ENCODE results near the gene FIGN.

FIGN gene

DNA sequence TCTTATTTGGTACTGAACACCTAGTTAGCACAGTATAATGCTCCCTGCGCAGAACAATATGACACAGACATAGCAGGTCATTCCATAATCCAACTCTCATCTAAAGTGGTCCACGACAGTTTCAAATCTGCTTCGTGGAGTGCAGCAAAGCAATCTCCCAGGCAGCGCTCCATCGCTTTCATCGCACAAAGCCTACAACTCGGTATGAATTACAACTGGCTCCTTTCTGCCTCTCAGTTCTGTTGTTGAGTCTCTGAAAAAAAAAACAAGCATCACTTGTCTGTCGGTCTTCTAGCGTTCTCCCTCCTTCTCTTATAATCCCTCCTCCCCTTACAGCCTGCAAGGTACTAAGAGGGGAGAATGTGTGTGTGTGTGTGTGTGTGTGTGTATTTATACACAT lies 123.5 kb downstream of the FIGN start:
- no peak for DNase-seq (ENCODE audit: low read depth)

DNA sequence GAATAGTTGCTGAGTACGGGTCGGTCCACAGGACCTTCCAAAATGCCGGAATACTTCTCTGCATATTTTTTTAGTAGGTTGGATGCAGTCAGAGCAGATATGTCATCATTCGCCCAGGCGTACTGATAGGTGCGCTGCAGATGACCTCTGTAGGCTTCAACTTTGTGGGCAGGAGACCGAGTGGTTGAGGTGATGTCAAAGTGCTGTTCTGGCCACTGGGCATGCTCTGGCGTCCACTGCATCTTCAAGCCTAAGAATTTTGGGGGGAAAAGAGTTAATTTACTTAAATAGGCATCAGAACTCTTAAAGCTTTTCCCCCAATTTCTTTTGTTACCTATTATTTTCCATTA lies 124.3 kb downstream of the FIGN start:
- no peak for DNase-seq (ENCODE audit: low read depth)

DNA sequence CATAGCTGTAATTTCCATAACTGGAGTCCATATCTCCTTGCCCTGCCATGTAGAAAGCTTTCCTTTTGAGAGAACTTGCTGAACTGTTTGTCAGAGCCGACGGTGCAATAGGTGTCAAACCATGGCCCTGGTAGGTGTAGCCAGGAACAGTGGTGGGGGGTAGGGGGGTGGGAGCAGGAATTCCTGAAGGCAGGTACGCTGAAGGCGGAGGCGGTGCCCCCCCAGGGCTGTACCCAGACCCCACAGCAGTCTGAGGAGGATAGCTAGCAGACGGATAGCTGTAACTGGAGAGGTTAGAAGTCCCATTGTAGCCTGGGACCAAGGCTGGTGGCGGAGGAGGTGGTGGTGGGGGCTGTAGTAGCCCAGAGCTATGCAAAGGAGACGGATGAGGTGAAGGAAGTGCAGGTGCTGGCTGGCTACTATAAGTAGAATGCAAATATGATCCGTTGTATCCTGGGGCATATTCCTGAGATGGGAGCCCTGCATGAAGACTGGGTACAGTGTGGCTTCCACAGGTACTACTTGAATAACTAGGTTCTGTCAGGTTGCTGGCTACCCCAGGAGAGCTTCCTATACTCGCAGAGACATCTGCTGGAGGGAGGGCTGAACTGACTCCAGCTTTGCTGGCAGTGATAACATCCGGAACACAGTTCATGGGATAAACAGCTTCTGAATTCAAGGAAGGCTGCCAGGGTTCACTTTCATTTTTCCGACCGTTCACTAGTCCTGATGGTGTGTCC lies 124.8 kb downstream of the FIGN start:
- no peak for DNase-seq (ENCODE audit: low read depth)

DNA sequence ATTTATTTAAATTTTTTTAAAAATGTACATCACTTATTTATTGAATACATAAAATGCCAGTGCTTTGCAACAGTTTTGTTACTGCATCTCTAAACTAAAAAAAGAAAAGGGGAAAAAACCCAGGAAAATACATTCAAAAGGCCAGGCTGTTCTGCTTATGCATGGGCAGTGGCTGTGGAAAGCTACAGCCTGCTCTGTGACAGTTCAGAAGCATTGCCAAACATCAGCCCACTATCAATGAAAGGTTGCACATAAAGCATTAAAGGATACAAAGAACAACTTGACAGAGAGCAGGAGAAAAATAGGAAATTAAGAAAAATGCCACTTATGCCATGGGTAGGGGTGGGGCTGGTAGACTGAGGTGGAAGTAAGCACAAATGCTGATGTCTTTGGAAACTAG lies 128.2 kb downstream of the FIGN start:
- no peak for DNase-seq (ENCODE audit: low read depth)

DNA sequence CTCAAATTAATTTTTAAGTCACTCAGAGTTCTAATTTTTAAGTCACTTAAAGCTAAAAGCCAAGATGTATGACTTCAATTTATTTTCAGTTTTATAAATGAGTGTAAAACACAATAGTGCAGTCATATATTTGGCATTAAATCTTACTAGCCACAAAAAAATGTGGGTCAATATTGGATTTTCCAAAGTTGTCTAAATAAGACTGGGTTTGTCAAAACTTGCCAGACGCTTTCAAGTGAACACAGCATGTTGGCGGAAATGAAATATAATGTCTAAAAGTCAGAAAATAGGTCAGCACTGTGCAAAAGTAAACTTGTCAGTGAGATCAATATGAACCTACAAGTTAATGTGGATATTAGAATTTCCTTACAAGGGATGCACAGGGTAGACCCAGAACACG lies 128.9 kb downstream of the FIGN start:
- no peak for DNase-seq (ENCODE audit: low read depth)

DNA sequence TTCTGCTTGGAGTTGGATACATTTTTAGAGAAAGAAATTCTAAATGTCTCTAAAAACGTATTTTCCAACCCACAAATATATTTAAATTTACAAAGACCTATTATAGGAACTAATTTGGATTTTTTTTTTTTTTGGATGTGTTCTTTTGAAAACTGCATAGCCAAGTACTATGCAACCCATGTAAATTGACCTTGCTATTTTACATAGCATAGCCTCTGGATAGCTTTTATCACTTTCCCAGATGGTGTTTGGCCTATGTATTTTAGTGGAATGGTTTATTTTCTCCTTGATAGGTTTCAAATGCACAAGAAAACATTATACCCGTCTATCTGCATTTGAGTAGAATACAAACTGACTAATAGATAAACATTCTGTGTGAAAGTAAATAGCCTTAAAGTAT lies 130.0 kb downstream of the FIGN start:
- no peak for DNase-seq (ENCODE audit: low read depth)

DNA sequence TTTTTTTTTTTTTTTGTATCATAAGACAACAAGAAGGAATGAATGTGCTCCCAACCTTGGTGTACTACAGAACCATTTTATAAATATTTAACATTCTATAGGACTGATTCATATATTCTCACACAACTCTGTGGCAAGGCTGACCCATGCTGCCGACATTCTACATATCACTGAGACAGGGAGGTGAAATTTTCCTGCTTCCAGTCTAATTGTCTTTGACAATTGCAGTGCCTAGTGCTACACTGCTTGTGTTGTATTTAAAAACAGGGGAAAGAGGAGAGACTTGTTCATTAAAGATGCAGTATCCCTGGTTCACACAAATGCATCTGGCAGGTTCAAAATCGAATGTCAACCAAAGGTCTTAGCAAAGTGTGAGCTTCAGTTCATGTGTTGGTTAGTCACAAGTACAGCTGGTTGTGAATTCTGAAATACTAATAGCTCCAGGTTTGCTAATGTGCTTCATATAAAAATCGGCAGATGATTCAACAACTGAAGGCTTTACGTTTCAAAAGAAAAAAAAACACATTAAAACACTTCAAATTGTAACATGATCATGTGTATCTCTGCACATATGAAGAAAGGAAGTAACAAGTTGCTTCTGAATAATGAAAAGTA lies 130.8 kb downstream of the FIGN start:
- no peak for DNase-seq (ENCODE audit: low read depth)

DNA sequence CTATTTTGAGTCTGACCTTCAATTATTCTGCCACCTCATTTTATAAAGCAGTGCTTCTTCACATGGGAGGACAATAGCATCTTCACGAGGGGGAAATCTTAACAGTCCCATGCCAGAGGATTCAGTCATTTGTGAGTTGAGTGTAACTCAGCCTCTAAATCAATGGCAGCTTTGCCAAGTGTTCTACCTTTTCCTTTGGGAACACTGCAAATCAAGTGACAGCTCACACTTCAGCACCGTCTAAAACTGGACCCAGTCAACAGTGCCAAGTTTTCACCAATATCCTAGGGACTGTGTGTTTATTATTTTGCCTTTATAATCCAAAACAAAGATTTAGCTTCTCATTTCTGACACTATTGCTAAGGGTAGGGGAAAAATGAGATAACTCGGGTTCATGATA lies 133.6 kb downstream of the FIGN start:
- no peak for DNase-seq (ENCODE audit: low read depth)

DNA sequence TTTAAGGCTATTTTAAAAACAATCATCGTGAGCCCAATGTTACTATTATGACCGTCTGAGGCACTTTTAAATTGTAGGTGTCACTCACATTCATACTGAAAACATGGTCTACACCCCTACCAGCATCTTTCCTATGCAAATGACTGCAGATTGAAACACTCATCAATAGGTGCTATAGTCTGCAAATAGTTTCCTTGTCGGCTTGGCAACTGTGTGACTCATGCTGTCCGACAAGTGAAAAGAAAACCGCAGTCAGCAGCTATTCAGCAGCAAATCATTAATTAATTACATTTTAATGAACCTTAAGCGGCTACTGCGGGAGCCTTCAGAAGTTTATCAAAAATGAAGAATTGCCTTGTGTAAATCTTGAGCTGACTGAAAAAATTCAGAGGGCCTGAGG lies 134.4 kb downstream of the FIGN start:
- DNase-seq (ENCODE audit: low read depth) = no peak

DNA sequence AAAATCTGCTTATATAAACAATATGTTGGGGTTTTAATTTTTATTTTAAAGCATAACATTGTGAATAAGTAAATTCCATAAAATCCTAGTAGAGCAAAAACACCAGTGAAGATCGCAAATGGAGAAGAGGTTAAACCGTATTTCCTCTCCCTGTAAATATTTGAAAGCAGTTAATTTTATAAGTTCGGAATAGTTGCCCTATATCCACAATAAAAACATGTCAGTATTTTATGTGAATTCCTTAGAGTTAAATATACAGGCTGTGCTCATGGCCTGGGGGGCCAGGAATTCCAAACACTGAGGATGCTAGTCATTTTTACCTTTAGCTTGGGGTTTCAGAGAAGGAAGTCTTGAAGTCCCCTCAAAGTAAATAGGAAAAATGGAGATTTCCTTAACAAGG lies 135.0 kb downstream of the FIGN start:
- no peak for DNase-seq (ENCODE audit: low read depth)

DNA sequence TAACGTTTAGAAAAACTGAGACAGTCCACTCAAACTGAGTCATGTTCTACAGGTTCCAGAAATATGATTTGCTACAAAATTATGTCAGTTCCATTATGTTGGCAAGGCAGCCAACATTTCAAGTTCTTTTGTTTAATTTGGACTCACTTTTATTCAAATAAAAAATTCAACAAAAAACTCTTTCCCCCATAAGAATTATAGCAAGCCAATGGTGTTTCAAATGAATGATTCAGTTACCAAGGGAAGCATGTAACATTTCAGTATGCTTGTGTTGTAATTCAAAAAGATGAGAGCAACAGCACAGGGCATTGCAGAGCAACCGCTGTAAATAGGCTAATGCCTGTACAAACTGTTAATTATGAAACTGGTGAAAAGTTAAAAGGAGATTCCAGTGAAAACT lies 140.8 kb downstream of the FIGN start:
- DNase-seq (ENCODE audit: low read depth) = no peak

DNA sequence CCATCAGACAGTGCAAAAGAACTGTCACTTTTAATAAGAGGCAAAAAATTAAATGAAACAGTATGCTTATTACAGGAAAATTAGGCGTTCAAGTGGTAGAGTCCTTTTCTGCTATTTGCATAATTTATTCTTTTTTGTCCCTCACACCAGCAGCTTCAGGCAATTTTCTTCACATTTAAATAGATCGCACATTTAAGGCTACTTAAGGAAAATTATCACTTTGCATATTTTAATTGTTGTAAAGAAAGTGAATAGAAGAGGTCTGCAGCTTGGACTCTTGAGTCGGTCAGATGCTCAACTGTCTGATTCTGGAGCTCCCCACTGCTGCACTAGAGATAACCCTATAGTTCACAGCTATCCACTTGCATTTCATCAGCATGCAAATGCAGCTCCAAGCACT lies 141.3 kb downstream of the FIGN start:
- DNase-seq (ENCODE audit: low read depth) = no peak

DNA sequence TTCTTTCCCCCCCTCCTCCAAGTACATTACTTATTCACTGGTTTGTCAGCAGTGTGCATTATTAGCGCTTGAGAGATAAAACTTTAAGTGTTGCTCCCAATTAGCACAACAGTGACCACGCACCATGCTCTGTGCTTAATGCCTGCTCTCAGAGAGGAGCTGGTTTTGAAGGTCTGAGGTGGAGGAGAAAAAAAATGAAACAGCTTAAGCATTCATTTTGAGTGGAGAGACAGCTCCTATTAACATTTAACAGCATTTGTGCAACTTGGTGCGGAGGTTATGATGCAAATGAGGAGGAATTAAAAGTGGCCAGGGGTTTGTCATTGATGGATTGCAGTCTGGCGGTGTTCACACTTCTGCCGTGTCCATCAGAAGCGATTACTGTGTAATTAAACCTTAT lies 141.8 kb downstream of the FIGN start:
- no peak for DNase-seq (ENCODE audit: low read depth)

DNA sequence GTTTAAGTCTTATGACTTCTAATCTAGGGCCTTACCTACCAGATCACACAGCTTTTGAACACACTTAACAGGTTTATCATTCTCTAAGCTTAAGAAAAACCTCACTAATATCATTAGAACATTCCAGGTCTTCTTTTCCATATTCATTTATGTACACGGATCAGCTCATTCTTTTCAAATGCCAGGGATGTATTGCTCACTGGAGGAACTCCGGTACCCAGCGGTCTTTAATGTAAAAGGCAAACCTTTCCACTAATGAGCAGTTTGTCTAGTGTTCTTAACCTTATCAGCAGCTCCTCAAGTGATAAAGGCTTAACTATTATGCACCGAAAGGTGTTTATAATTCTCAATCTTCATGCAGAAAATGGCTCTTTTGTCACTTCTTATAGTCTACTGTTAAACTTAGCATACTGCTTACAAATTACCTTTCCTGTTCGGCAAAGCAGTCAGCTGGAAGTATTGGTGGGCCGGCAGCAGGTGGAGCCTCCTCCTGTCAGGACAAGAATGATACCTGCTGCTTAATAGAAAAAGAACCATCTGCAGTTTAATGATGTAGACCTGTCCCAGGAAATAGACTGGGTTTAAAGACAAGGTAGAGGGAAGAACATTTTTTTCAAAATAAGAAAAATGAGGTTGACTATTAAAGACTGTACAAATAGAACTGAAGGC lies 142.7 kb downstream of the FIGN start:
- no peak for DNase-seq (ENCODE audit: low read depth)

DNA sequence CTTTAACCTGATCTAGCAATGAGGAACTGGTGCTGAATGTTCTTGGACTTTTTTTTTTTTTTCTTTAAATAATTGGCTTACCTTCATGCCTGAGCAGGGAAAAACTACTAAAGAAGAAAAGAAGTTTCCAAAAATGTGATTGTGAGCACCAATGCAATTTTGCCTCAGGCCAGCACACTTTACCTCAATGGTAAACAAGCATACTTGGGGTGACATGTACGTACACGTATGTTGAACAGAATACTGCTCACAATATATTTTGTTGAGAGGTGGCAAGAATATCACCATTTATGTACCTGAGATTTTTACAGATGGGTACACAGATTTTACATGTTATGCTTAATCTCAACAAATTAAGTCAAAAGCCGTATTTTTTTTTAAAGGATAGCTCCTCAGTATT lies 144.3 kb downstream of the FIGN start:
- DNase-seq (ENCODE audit: low read depth) = no peak

DNA sequence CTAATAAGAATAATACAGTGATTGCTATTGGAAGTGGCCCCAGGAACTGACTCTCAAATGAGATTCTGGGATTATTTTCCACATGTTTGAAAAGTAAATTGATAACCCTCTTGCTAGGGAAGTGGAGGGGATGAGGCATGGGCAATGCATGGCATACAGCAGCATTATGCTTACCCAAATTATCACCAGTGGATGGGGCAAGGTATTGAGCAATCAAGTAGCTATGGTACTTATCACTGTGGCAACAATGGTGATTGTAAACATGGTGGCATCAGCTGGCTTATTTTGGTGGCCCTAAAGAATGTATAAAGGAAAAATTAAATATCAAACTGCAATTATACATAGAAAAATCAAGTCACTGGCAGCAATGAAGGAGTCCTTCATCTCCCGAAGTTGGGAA lies 155.1 kb downstream of the FIGN start:
- DNase-seq (ENCODE audit: low read depth) = no peak

DNA sequence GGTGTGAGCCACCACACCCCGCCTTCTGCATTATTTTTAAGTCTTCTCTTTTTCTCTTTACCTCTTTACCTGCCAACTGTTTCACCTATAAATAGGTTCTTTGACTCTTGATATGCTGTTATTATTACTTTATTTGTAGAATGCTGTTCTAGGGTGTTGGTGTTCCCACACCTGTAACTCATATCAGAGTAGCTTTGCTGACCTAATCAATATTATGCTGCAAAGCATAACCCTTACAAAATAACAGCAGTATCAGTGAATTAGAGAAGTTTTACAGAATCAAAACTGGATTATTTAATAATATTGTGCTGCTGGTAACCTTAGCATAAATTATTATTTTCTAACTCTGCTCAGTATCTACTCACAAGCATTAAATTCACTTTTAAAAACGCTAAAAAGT lies 161.5 kb downstream of the FIGN start:
- DNase-seq (ENCODE audit: low read depth) = no peak

DNA sequence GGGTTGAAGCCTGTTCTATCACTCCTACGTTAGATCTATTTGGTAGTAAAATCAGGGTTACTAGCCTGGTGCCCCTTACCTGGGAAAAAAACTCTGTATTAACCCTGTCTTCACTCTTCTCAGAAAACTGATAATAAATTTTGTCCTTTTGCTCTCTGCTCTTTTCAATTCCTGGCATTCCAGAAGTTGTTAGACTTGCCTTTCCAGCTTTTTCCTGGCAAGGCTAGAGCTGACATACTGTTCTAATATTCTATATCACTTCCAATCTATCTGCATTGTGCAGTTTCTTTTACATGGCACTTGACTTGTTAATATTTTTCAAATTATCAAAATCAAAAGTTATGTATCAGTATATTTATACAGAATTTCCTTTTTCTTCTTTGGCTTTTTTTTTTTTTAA lies 162.2 kb downstream of the FIGN start:
- no peak for DNase-seq (ENCODE audit: low read depth)

DNA sequence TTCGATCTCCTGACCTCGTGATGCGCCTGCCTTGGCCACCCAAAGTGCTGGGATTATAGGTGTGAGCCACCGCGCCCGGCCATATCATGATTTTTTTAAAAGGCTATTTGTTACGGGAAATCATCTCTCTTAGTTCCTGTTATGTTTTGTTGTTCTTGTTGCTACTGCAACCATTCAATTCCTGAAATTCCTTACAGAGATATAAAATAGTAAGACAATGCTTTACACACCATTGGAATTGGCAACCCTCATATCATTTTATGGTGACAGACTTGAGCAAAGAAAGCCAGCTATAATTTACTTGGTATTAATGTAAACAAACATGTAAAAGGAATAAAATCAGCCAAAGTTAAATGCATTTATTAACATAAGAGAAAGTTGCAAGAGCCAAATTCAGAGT lies 163.0 kb downstream of the FIGN start:
- DNase-seq (ENCODE audit: low read depth) = no peak

DNA sequence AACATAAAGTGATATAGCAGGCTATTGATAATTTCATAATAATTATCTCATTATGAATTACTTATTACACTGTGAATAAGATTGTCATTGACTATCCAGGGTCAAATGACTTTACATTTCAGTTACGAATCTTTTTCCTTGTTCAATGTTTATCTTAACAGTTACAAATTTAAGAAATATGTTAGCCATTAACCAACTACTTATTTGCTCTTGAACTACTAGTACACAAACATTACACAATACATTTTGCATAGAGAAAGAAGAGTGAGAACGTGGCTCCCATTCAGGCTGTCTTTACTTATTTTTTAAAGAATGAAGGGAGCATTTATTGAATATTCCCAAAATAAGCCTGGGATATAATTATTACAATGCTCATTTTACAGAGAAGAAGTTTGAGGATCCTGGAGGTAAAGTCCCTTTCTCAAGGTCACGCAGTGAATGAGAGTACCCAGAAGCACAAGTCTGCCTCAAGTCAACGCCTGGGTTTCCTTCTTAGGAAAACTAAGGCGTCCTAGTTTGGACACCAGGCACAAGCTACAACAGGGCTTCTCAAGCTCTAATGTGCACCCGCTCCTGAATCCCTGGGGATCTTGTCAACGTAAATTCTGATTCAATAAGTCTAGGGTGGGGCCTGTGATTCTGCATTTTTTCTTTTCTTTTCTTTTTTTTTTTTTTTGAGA lies 164.2 kb downstream of the FIGN start:
- DNase-seq (ENCODE audit: low read depth) = no peak

DNA sequence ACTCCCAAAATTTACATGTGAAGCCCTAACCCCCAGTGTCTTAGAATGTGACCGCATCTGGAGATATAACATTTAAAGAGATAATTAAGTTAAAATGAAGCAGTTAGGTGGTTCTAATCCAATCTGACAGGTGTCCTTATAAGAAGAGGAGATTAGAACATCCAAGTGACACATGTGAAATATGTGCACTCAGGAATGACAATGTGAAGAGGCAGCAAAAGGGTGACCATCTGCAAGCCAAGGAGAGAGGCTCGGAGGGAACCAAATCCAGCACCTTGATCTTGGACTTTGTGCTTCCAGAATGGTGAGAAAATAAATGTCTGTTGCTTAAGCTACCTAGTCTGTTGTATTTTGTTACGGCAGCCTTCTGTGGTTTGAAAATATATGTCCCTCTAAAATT lies 165.4 kb downstream of the FIGN start:
- DNase-seq (ENCODE audit: low read depth) = no peak

DNA sequence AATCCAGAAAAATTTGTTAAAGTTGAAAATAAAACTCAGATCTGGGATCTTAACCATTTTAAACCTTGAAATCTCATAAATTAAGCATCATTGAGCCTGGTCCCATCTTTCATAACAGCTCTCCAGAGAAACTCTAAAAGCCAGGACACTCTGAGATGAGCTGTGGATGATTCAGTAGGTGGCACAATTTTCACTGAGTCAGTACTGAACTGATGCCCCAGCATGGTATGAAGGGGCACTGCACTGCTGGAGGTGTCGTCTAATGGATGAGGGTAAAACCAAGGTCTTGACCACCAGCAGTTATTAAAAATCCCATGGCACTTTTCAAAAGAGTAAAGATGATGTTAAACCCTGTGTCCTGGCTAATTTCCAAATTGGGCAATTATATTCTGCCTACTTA lies 170.6 kb downstream of the FIGN start:
- DNase-seq (ENCODE audit: low read depth) = no peak

DNA sequence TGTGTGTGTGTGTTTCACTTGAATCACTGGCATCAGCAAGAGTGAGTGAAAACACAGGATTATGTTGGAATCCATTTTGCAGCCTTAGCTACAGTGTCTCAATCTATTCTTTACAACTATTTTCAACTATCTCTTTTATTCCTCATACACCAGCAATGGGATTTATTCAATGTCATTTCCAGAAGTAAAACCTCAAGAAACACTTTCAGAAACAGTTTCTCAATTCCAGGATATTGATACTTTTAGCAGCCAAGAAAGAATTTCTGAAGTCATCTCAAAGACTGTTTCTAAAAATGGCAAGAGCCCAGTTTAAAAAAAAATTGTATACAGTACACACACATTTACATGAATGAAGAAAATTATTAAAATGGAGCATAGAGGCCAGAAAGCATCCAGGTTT lies 171.6 kb downstream of the FIGN start:
- DNase-seq (ENCODE audit: low read depth) = no peak
